SU-DHL-6 (cell line): Measurements from ENCODE around the gene NMRK2.
"Not testable (repeated sequence)": the region's sequence is repeated elsewhere in the genome, so short reads cannot be mapped to it uniquely, and the experiment has no call there.

Experiments used
- CTCF ChIP-seq: fragments of 200-600 bp; sonication (generic); IDR thresholded peaks from one replicate; pipeline ENCODE4 v1.5.1; 2017; ENCODE audit warnings: antibody characterized with exemption, mild to moderate bottlenecking, low read length, moderate library complexity; ENCODE audit not compliant: insufficient read depth, poor library complexity, severe bottlenecking
- EZH2phosphoT487 ChIP-seq: fragments of 200-600 bp; sonication (generic), shearing (Covaris generic); conservative IDR thresholded peaks from 2 replicates; pipeline ENCODE4 v1.6.1; 2018; ENCODE audit warnings: mild to moderate bottlenecking, antibody characterized with exemption, low read length, moderate library complexity, mixed read lengths

DNA sequence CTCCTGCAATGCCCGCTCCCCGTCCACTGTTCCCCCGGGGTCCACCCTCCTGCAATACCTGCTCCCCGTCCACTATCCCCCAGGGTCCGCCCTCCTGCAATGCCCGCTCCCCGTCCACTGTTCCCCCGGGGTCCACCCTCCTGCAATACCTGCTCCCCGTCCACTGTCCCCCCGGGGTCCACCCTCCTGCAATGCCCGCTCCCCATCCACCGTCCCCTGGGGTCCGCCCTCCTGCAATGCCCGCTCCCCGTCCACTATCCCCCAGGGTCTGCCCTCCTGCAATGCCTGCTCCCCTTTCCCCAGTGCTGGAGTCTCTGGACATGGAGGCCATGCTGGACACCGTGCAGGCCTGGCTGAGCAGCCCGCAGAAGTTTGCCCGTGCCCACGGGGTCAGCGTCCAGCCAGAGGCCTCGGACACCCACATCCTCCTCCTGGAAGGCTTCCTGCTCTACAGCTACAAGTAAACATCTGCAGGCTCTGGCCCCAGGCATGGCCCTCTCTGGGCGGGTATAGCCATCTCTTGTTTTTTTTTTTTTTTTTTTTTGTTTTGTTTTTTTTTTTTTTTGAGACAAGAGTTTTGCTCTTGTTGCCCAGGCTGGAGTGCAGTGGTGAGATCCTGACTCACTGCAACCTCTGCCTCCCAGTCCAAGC is 5.6 kb downstream of the NMRK2 start:
- not testable (repeated sequence) for TF ChIP-seq CTCF, EZH2phosphoT487
